T-helper 2 cell (primary cell): Measurements from ENCODE around the gene HLA-DOA.

Source experiments
- DNase-seq, 5 experiments: peaks; one replicate each; pipeline versions ENCODE4 v3.0.0 to v3.0.0-alpha.2; 2012 to 2022

The HLA-DOA gene

DNA sequence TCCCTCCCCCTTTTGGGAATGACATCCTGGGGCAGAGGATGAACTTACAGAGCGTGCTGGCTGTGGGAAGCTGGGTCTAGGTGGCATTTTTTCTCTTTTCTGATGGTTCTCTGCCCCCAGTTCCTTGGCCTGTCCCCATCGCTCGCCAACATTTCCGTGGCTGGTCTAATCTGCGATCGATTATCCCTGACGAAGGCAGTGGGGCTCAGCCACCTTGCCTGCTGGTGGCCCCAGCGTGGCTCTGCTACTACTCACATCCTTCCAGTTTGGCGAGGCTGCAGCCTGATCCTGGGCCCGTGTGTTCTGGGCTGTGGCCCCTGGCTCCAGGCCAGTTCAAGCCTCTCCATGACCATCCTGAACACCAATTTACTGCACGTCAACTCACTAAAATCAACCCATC is 6.4 kb upstream of the HLA-DOA start:
- no peak for DNase-seq

DNA sequence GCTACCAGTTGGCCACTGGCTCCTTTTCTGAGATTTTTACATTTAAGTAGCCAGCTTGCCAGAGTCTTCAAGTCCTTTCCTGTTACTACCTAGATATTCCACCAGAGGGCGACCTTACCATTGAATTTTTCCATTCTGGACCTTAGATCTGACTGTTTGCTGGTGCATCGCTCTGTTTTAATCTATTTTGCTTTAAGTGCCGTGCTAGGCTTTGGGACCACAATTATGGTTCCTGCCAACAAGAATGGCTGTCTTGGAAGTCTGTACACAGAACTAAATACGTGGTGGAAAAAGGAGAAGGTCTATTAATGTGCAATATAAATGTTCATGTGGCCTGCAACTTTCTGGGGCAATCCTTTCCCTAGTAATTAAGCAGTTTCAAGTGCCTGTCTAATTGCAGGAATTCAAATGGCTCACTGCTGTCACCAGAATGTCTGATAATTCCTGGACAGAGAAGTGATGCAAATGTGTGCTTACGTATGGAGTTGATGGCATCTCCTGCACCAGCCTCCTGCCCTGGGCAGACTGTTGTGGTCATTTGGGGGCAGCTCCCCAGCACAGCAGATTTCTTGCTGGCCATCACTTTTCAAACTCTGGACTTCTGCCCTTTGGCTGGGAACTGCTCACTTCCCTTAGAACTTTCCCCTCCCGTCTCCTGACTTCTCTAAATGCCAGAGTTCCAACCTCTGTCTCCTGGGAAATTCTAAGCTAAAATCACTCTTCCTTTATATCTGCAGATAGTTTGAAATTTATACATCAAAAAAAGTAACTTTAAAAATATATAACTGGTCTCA is 5.6 kb upstream of the HLA-DOA start:
- DNase-seq: peak in 2 of 5 experiments; percentile 60 to 83

DNA sequence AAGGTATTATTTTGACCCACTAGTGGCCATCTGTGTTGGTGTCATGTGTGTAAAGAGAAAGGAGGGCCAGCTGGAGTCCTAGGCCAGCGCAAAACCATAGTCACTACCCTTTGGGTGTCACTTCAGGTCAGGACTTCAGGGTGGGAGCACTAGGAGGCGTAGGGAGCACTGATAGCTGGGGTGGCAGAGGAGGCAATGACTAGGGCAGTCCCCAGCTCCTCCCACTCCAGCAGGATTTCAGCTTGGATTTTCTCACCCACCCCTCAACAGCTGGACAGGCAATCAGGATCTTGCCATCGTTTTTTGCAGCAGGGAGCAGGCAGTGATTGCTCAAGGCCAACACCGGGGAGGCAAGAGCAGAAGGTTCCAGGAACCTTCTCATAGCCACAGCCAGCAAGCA is 4.2 kb upstream of the HLA-DOA start:
- DNase-seq: no peak

DNA sequence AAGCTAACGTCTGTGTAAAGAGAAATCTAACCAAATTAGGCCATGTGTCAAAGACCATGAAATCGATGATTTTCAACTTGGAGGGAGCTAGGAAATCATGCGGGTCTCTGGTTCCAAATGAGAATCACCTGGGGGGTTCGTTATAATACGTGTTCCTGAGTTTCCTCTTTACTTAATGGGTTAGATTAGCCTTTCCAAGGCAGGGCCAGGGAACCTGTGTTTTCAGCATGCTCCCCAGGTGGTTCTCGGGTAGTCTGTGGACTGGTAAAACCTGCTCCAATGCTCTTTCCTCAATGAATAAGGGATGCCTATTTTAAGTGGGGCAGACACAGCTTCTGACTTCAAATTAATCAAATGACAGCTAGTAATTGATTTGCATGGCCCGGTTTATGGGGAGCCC is 965 bp upstream of the HLA-DOA start:
- no peak for DNase-seq

DNA sequence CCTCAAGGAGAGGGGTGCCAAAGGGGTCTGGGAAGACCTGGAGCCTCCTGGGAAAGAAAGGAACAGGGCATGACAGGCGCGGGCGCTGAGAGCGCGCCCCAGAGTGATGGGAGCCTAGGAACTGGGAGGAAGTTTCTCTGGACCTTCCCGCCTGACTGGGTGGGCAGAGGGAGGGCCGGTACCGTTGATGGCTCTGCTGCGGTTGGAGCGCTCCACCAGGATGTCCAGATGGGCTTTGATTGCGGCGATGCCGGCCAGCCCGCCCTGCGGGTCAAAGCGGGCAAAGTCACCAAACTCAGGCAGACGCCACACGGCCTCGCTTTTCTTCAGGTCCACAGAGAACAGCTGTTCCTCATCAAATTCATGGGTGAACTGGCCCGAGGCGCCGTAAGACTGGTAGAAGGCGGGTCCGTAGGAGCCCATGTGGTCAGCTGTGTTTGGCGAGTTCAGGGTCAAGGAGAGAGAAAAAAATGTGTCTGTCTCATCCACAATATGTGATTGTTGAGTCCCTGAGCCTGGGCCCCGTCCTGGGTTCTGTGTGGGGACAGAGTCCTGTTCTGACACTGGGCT is 1.5 kb downstream of the HLA-DOA start:
- DNase-seq: no peak

DNA sequence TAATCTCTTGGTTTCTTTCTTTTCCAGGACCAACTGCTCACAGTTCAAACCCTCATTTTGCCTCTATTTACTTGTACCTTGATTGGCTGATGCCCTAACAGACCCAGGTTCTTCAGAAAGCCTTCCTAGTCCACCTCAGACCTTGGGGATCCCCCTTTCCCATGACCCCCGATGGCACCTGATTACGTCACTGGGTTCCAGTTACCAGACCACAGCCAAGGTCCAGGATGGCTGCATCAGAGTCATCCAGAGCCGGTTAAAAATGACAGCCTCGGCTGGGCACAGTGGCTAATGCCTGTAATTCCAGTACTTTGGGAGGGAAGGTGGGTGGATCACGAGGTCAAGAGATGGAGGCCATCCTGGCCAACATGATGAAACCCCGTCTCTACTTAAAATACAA is 4.5 kb downstream of the HLA-DOA start:
- no peak for DNase-seq

DNA sequence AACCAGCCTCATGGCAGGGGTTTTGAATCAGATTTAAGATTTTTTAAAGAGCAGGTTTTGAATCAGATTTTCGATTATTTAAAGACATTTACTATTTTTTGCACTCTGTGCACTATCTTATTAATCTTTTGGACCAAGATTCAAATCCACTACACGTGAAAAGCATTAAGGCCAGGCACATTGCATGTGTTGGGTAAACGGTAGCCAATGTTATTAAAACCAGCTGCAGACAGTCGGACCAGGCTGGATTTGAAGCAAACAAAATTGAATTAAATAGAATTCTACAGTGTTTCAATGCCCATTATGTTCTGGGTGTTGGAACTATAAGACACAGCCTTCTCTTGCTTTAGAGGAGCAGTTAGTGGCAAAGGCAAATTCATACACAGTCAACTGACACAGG is 7.7 kb downstream of the HLA-DOA start:
- DNase-seq: no peak

DNA sequence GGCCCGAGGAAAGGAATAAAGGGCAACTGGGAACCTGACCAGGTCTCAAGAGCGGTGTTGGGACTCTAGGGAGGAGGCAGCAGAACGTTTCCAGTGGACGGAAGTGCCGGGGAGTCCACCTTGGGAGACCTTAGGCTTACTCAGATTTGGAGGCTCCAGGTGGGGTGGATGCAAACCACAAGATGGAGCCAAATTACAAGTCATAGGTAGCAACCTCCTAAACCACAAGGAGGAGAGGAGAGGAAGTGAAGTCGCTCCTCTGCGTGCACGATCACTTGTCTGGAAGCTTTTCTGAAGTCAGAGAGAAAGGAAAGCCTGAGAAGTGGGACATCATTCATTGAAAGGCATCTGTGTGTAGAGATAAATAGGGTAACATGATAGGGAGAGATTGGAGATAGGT is 9.3 kb downstream of the HLA-DOA start:
- peak in 1 of 5 experiments; percentile 66 for DNase-seq

DNA sequence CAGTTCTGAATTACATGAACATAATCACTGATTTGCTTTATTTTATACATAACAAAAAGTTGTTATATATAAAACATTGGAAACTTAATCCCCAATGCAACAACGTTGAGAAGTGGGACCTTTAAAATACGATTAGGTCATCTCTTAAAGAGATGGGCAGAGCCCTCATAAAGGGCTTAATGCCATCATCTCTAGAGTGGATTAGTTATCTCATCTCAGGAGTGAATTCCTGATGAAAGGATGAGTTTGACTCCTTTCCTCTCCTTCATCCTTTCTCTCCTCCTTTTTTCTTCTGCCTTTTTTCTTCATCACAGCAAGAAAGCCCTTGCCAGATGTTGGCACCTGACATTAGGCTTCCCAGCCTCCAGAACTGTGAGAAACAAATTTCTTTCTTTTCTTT is 13.9 kb downstream of the HLA-DOA start:
- DNase-seq: no peak

DNA sequence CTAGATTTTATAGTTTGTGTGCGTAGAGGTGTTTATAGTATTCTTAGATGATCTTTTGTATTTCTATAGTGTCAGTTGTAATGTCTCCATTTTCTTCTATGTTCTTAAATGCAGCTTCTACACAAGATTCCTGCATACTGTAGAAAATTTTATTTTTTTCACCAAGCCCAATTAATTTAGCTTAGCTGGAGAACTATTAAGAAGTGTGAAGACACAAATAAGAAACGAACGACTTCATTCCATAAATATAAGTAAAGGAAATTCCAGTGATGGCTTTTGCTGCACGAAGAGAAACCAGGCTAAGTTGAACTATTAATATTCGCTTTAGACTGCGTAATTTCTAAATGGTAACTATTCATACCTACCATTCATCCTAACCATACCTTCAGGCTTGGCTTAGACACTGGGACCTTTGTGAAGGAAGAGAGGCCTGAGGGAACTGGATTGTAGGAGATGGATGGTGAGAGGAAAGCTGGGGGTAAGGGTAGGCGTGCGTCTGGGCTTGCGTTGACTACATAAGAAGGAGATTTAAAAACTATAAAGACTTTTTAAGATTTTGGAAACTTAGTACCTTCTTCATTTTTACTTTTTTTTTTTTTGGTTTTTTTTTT is 15.9 kb downstream of the HLA-DOA start:
- DNase-seq: no peak

DNA sequence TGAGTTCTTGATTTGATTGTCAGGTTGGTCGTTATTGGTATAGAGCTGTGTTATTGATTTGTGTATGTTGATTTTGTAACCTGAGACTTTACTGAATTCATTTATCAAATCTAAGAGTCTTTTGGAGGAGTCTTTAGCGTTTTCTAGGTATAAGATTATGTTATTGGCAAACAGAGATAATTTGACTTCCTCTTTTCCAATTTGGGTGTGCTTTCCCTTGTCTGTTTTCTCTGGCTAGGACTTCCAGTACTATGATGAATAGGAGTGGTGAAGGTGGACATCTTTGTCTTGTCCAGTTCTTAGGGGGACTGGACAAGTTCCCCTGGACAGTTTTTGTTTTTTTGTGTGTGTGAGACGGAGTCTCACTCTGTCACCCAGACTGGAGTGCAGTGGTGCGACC is 17.4 kb downstream of the HLA-DOA start:
- DNase-seq: no peak

DNA sequence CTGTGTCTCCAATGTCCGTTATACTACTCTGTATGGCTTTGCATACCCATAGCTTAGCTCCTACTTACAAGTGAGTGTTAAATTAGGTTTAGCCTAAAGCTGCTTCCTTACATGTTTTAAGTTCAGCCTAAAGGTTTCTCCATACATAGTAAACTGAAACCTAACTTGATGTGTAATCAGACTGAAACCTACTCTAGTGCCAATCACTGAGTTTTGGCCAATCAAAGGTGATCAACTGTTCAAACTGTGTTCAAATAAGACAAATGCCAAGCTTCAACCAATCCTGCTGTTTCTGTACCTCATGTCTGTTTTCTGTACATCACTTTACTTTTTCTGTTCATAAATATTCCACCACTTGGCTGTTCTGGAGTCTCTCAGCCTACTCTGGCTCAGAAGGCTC is 20.0 kb downstream of the HLA-DOA start:
- DNase-seq: peak in 1 of 5 experiments; percentile 27

DNA sequence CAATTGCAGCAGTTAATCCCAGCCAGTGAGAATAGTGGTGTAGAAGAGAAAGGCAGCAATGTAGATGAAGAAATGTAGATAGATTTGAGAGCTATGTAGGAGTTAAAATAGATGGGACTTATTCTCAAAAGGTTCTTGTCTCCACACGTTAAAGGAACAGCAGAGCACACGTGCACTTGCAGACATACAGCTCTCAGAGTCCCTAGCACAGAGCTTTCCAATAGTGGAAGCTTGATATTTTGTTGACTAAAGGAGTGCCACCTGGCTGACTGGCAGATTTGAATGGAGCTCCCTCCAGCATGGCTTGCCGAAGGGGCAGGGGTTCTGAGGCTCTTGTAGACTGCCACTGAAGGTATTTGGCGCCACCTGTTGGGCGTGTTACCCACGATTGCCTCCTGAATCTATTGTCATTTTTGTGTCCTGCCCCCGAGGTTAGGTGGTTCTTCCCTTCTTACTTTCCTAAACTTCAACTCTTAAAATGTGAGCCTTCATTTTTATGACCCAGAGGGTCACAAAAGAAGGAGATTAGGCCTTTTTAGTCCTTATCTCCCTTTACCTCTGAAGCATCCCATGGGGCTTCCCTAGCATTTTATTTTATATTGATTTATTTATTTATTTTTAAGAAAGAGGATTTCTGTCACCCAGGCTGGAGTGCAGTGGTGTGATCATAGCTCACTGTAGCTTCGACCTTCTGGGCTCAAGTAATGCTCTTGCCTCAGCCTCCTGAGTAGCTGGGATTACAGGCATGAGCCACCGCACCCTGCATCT is 24.6 kb downstream of the HLA-DOA start:
- peak; percentile 71 to 87 (median 82) for DNase-seq

DNA sequence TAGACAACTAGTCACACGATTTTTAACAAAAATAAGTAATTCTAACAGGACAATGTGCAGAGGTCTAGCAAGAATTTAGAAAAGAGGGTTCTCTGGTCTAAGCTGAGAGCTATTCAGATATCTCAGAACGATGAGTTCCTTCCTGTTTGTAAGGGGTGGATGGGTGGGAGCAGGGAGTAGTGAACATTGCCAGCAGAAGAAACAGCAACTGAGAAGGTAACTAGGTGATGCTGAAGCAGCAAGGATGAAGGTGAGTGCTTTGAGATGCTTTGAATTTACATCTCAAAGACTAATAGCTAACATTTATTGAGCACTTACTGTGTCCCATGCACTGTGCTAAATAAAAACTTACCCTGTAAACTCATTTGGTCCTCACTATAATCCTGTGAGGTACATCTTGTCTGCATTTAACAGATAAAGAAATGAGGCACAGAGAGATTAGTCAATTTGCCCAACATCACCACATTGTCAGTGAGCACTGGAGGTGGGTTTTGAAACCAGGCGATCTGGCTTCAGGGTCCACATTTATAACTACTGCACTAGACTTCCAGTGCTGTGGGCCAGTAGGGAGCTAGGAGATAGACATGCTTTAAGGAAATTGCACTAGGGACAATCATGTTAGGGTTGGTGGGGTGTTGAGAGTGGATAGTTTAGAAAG is 25.3 kb downstream of the HLA-DOA start:
- no peak for DNase-seq

DNA sequence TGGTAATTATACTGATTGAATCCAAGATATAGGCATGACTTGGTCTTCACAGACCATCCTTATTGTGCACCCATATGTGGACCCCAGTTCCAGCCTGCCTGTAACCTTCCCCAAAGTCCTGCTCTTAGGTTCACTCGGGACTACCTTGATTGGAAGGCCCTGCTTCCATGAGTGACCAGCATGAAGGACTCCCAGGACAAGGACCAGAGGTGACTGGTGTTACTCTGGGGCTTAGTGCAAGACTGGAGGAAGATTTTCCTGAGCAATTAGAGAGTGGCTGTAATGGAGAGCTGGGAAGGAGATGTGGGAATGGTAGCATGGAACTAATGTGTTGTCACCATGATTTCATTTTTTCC is 25.9 kb downstream of the HLA-DOA start:
- no peak for DNase-seq

DNA sequence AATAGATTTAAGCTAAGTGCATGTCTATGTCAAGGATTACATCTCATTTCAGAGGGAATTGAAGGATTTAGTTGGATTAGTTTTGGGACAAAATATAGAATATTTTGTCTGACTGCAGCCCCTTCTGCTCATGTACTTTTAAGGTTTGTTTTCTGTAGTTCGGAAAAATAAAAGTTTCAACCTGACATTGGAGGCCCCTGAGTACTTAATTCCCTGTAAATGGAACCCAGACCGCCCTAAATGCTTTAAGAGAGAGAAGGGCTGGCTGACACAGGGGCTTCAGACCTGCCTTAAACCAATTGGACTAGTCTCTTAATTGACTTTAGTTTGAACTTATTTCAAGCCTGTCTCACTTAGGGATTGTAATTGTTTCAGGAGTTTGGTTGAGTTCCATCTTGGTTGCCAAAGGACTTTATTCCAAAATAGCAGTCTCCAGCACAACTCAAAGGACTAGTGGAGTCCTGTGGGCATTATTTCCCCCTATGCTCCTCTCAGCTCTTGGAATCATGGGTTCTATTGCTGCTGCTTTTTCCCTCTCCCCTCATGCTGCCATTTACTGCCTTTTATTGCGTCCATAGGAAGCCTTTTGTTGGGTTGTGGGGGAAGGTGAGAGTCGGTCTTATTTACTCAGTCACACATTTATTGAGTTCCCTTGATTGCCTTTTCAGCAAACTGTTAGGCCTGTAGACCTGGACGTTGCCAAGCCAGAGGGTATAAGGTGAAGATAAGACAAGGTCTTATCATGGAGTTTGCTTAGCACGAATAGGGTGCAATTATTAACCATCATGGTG is 26.5 kb downstream of the HLA-DOA start:
- DNase-seq: no peak

DNA sequence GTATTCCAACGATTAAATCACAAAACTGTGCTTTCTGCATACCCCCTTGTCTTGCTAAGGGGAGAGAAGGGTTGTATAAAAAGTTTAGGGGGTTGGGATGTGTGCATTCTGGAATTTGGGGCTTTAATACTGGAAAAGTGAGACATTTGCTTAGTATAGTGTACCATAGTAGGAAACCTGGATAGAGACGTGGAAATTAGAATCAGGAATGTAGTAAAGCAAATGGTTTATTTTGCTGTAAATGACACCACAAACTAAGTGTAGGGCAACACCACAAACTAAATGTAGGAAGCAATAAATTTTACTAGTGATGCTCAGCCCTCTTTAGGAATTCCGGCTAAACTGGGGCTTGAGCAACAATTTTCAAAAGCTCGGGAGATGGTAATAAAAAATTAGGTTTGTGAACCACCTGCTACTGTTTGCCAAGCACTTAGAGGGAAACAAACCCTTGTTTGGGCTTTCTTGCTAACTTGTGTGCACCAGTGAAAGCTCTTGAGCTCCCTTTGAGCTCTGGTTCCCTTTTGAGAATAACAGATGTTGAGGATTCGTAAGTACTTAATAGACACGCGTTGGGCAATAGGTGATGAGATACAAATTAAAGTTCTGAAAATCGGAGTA is 27.2 kb downstream of the HLA-DOA start:
- no peak for DNase-seq

DNA sequence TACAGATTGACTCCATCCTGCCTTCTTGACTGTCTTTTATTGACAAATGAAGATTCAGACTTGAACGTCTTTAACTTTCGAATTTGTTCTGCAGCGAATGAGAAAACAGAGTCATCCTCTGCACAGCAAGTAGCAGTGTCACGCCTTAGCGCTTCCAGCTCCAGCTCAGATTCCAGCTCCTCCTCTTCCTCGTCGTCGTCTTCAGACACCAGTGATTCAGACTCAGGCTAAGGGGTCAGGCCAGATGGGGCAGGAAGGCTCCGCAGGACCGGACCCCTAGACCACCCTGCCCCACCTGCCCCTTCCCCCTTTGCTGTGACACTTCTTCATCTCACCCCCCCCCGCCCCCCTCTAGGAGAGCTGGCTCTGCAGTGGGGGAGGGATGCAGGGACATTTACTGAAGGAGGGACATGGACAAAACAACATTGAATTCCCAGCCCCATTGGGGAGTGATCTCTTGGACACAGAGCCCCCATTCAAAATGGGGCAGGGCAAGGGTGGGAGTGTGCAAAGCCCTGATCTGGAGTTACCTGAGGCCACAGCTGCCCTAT is 28.8 kb downstream of the HLA-DOA start:
- no peak for DNase-seq

DNA sequence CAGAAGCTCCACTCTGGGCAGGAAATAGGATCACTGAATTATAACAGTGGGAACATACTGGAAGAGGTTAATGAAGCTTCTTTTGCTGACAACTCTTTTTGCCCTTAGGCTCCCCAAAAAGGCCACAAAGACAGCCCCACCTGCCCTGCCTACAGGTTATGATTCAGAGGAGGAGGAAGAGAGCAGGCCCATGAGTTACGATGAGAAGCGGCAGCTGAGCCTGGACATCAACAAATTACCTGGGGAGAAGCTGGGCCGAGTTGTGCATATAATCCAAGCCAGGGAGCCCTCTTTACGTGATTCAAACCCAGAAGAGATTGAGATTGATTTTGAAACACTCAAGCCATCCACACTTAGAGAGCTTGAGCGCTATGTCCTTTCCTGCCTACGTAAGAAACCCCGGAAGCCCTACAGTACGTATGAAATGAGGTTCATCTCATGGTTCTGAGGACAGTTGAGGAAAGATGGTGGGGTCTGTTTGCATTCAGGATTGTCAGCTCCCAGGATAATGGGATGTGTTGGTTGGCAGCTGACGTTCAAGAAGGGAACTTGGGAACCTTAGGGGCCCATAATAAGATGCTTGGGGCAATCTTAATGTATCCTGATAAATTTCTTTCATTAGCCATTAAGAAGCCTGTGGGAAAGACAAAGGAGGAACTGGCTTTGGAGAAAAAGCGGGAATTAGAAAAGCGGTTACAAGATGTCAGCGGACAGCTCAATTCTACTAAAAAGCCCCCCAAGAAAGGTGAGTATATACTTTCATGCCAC is 29.5 kb downstream of the HLA-DOA start:
- DNase-seq: no peak

DNA sequence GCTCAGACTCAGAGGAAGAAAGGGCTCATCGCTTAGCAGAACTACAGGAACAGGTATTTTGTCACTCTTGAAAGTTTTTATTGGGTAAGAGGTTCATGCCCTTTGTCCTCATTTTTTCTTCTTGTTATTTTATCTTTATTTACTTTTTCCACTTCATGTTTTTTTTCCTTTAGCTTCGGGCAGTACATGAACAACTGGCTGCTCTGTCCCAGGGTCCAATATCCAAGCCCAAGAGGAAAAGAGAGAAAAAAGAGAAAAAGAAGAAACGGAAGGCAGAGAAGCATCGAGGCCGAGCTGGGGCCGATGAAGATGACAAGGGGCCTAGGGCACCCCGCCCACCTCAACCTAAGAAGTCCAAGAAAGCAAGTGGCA is 31.5 kb downstream of the HLA-DOA start:
- no peak for DNase-seq
